Activated CD8-positive, alpha-beta memory T cell treated with anti-CD3 and anti-CD28 coated beads, Interleukin-2, amount 50 U/mL, for 1 hour (primary cell): ENCODE data around the gene PDZD8.

Source experiments
- DNase-seq: peaks from one replicate; pipeline ENCODE4 v3.0.0-alpha.2; 2020; ENCODE audit errors: extremely low read depth

PDZD8 gene, protein sequence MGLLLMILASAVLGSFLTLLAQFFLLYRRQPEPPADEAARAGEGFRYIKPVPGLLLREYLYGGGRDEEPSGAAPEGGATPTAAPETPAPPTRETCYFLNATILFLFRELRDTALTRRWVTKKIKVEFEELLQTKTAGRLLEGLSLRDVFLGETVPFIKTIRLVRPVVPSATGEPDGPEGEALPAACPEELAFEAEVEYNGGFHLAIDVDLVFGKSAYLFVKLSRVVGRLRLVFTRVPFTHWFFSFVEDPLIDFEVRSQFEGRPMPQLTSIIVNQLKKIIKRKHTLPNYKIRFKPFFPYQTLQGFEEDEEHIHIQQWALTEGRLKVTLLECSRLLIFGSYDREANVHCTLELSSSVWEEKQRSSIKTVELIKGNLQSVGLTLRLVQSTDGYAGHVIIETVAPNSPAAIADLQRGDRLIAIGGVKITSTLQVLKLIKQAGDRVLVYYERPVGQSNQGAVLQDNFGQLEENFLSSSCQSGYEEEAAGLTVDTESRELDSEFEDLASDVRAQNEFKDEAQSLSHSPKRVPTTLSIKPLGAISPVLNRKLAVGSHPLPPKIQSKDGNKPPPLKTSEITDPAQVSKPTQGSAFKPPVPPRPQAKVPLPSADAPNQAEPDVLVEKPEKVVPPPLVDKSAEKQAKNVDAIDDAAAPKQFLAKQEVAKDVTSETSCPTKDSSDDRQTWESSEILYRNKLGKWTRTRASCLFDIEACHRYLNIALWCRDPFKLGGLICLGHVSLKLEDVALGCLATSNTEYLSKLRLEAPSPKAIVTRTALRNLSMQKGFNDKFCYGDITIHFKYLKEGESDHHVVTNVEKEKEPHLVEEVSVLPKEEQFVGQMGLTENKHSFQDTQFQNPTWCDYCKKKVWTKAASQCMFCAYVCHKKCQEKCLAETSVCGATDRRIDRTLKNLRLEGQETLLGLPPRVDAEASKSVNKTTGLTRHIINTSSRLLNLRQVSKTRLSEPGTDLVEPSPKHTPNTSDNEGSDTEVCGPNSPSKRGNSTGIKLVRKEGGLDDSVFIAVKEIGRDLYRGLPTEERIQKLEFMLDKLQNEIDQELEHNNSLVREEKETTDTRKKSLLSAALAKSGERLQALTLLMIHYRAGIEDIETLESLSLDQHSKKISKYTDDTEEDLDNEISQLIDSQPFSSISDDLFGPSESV

DNA sequence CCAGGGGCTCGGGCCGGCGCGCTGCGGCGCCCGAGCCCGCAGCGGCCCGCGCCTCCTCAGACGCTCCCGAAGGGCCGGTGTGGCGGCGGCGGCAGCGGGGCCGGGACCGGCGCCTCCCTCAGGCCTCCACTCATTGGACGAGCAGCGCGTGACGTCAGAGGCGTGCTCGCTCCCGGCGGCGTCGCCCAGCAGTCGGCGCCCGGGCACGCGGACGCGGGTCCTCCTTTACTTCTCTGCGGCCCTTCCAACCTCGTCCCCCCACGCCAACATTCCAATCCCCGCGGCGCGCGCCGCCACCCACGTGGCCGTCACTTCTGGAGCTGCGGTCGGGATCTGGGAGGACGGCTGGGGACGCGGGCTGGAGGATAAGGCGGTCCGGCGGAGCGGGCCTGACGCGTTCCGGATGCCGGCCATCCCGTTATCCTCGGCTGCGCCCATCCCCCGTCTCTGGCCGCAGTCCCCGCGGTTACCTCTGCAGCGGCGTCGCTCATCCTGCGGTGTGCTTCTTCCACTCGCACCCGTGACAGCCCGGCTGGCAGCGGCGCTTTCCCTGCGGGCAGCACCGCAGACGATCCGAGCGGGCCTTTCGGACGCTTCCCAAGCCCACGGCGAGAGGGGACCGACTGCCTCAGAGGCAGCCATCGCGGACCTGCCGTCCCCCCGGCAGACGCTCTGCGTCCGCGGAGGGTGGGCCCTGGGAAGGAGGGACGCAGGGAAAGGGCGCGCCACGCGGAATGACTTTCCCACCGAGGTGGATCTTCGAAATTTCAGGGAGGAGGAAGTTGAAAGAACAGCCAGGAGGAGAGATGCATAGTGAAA, at the start of gene PDZD8:
Gene PDZD8 (minus strand): TSS at position 81 of the 819 bp plus-strand sequence. CDS start 213 bp downstream, outside the sequence.
- DNase-seq: peak; percentile 66

DNA sequence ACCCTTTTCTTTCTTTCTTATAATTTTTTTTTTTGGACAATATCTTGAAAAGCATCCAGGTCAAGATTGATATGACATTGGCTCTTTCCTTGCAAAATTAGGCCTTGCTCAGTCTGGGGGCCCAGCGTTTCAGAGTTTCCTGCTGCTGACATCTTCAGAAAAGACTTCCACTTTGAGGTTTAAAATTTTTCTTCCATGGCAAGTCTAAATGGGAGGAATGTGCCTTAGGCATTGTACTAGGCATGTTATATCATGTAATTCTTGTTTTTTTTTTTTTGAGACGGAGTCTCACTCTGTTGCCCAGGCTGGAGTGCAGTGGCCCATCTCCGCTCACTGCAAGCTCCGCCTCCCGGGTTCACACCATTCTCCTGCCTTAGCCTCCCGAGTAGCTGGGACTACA, 48.9 kb upstream of the PDZD8 start:
- no peak for DNase-seq

DNA sequence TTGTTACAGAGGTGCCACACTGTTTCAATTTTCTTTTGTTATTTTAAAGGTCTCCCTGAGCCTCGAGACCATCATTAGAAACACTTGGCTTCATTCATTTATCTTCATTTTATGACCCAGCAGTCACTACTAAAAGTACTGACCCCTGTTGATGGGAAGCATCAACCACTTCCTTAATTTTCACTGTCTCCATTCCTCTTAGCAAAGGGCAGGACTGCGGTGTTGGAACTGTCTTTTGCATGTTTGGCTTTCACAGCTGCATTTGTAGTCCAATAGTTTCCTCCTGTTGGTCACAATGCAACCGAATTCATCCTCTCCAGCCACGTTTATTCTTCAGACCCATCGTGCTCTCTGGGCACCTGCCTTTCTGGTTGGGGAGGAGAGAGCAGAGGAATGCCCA, 46.7 kb upstream of the PDZD8 start:
- DNase-seq: no peak

DNA sequence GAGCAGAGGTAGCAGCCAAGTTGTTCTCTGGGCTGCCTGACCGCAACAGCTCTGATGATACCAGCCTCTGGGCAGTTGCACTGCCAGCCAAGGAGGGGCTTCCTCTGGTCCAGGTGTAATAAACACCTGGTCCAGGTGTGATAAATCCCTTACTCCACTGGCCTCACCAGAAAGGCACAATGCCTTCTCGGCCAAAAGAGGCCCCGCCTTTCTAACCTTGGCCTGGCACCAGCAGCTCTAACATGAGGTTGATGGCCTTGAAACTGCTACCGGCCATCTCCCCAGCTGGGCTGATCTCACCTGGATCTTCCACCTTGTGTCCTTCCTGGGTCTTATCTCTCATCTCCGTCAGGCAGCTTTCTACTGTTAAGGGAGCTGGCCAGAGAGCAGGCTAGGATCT, 45.5 kb upstream of the PDZD8 start:
- no peak for DNase-seq

DNA sequence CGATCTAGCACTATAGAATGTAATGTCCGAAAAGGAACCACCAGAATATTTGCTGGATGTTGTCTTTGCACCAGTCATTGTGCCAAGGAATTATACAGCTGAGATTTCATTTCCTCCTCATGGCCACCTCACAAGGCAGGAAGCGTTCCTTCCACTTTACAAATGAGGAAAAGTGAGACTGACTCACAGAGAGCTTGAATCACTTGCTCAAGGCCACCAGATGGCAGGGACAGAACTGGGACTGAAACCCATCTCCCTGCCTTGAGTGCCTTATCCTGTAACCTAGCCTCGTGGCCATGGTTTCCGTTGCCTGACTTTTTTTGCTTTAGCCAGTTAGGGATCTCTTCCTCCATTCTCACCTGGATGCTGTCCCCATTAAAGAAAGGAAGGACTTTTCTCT, 44.7 kb upstream of the PDZD8 start:
- no peak for DNase-seq

DNA sequence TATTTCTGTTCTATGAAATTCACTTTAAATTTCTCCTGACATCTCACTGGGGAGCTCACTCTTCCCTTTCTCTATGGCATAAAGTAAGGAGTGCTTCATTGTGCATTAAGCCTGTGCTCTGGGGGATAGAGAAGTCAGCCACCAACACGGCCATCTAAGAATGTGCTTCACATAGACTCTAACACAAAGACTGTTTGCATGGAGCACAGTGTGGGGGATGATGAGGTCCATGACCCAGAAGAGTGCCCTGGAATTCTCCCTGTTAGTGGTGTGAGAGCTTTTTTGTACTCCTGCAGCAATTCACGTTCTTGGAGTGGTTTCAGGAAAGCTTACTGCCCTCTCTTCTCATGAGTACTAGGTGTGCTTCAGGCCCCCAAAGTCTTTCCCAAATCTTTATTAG, 43.9 kb upstream of the PDZD8 start:
- no peak for DNase-seq

DNA sequence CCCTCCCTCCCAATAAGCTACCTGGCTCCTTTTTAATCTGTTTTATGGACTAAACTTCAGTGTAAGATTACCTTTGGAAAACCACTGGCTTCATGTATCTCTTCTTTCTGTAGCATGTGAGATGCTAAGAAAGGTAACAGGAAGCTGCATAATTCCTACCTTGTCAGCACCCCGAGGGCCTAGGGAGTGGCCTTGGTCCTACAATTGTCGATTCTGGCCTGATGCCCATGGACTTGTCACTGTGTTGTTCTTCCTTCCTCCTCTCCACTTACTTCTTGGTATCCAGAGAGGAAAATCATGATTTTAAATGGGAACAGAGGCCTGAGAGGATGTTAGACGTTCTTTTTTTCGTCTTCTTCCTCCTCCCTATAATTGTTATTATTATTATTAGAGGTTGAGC, 42.9 kb upstream of the PDZD8 start:
- no peak for DNase-seq

DNA sequence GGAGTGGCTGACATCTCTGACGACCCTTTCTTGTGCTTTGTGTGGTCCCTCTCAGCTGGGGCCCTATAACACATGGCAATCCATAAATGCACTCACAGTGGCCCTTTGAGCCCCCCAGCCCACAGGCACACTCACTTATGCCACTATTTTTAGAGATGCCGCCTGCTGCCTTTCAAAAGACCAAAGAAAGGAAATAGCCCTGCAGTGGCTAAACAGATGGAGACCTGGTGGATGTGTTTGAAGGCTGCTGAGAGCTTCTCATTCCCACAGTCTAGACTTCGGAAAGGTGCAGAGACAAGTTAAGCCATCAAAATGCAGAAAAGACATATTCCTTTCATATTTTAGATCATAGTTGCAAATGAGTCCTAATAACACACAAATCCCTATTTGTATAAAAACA, 42.0 kb upstream of the PDZD8 start:
- no peak for DNase-seq

DNA sequence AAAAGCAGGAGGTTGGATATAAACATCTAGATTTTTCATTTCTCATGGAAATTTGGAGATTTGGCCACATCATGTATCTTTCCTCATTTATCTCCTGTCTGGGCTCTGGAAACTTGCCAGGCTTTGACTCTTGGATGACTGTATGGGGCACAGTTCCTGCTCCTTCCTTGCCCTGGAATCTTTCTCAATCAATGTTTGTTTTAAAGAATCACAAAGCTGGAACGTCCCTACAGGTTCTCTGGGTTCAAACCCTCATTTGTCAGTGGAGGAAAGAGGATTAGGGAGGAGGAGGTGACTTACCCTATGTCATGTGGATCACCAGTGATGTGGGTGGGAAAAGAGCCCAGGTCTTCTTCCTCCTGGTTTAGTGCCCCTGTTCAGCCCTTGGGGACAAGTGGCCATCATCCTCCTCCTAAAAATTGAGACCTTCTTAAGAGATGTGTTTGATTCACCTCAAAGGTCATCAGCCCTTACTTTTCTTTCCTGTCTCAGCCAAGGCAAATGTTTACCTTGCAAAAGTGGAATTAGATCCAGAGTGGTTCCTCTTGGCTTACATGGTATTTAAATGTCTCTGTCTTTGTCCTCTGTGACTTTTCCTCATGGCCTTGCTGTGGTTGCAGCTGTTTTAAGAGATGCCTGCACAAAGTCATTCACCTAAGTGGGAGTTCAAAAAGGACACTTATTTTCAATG, 38.8 kb upstream of the PDZD8 start:
- no peak for DNase-seq

DNA sequence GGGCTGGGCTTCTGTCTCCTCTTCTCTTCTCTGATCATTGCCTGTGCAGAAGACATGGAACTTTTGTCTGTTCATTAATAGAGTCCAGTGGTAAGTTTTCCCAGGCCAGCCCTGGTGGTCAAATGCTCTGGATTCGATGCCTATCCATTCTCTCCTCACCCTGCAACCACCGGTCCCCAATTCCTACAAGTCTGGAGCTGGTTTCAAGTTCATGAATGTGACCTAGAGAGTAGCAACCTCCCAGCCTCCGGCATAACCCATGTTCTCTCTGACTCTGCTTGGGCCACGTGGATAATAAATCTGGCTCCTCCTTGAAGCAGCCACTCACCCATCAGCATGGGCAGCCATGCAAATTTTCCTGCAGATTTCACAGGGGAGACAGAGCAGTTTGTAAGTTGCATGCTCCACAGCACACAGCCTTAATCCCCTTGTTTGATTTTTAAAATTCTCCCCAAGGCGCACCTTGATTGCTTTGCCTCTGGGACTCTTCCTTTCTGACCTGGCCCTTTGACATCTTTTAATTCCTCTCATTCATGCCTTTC, 37.3 kb upstream of the PDZD8 start:
- DNase-seq: no peak

DNA sequence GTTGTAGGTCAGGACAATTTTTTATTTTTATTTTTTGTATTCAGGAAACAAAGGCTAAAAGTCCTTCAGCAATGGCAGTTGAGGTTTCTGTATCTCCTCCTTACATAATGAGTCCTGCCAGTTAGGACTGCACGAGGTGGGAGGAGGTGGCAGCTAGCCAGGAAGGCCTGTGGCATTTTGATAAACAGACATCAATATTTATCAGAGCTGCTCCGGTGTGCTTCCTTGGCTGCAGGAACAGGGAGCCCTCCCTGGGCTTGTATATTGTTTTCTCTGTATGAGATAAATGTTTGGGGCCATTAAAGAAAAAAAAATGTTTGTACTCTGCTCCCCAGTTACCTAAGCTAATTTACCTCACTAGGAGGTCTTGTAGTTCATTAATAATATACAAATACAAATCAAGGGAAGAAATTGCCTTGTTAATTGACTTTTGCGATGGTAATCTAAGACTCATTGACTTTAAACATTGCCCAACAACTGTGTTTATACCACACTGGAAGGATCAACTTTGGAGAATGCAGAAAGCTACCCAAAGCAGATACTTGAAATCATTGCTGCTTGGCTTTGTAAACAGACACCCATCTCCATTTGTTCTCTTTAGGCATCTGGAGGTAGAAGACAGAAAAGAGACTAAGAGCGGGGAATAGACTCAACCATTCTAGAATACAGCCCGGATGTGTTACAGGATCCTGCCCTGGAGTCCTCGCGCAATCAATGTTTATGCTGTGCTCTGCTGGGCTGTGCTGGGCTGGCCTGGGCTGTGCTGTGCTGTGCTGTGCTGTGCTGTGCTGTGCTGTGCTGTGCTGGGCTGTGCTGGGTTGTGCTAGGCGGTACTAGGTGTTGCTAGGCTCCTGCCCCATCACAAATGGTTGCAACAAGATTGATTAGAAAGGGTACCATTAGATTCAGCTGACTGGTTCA, 36.5 kb upstream of the PDZD8 start:
- DNase-seq: no peak

DNA sequence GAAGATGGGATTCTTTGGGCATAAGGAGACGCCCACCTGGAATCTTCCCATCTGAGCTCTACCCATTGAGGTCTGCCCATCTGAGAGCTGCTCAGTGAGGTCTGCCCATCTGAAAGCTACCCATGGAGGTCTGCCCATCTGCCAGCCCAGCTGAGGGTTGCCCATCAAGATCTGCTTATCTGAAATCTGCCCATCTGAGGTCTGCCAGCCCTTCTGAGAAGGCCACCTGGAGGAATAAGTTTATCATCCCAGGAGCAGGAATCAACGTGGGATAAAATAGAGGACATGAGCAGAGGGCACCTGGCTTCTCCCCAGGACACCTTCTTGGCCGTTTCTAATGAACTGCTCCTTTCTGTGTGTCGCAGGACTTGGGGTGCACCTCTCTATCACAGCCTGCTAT, 35.3 kb upstream of the PDZD8 start:
- no peak for DNase-seq

DNA sequence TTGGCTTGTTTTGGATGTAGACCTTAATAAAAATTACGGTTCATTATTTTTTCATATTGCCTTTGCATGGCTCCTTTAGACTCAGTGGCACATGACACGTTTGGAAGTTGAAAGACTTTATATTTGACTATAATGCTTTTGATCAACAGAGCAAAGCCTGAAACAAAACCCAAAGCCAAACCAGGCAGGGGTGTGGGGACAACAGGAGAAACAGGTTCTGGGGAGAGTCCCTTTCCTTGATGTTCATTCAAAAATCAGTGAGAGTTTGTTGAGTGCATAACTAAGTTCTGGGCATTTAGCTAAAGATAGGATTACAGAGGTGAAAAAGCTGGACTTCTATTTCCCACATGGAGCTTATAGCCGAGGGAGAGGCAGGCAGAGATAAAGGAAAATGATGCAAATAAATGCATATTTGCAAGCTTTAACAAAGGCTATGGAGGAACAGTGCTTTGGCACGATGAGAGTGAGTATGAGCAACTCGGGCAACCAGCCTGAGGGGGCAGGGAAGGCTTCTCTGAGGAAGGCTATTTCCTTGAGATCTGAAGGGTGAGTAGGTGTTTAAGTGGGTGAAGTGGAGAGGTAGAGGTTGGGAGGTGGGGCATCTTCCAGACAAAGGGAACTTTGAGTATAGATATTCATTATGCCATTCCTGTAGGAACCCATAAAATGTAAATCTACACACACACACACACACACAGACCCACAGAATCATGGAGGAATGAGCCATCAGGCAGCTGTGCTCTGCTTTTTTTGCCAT, 34.5 kb upstream of the PDZD8 start:
- no peak for DNase-seq

DNA sequence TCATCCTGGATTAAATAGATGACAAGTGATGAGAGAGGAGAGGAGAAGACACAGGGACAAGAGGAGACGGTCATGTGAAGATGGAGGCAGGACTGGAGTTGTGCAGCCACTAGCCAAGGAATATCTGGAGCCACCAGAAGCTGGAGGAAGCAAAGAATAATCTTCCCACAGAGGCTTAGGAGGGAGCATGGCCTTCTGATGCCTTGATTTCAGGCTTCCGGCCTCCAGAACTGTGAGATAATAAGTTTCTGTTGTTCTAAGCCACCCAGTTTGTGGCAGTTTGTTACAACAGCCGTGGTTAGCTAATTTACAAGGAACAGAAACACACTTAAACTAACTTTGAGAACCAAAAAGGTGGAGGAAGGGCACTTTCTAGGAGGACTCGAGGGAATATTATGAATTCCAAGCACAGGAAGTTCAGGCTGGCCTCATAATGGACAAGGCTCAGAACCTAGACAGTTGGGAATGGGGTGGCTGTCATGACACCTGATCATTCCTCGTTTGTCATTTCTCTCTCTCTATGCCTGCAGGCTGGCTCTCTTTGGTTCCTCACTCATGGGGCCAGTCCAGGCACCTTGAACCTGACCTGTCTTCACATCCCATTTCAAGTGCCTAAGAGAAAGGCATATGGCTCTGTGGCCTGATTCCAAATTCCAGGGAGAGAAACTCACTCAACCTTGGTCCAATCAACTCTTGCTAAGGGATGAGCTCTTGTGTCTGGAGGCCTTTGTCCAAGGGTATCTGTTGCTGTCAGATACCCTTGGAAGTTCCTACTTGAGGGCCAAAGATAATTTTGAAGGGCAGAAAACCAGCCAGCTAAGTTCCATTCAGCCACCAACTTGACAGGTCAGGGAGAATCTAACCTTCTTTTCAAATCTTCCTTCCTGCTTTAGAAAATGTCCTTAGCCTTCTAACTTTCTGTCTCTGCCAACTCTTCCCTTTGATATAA, 33.5 kb upstream of the PDZD8 start:
- DNase-seq: no peak

DNA sequence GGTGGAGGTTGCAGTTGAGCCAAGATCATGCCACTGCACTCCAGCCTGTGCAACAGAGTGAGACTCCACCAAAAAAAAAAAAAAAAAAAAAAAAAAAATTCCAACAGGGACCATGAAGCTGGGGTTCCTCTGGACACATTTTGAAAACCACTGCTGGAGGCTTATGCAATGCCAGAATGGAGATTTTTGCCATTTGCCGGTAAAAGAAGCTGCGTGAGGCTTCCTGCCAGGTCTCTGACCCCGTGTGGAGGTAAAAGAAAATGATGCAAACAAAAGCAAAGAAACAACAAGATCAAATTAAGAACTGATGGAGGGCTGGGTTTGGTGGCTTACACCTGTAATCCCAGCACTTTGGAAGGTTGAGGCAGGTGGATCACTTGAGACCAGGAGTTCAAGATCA, 30.5 kb upstream of the PDZD8 start:
- no peak for DNase-seq

DNA sequence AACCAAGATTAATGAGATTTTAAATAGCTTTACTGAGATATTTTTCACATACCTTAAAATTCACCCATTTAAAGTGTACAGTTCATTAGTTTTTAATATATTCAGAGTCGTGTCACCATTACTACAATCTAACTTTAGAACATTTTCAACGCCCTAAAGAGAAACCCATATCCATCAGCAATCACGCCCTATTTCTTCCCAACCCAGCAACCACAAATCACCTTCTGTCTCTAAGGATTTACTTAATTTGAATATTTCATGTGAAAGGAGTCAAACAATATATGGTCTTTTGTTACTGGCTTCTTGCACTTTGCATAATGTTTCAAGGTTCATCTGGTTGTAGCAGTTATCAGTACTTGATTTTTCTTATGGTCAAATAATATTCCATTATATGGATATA, 25.1 kb upstream of the PDZD8 start:
- no peak for DNase-seq

DNA sequence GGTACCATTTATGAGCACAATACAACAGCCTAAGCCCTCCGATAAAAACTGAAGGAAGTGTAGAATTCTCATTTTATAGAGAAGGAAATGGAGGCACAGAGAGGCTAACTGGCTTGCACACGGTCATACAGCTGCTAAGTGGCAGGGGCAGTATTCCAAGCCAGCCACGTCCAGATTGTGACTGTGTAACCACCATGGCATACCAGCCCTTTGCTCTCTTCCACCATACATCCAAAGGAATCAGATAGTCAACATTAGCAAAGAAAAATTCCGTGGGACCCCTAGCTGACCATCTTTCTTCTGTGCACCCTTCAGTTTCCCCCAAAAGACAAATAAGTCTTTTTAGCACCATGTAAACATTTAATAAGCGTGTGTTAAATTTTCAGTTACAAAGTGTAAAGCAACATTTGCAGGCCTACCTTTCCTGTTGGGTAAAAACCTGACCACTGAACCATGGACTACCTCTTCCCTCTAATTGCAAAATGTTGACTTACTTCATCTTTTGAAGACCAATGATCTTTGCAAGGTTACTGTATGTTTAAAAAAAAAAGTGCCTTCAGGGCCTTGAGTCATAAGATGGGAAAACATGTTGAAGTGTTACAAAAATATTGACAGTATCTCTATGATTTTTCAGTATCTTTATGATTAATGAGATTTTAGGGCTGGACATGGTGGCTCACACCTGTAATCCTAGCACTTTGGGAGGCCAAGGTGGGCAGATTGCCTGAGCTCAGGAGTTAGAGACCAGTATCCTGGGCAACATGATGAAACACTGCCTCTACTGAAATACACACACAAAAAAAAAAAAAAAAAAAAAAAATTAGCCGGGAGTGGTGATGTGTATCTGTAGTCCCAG, 24.3 kb upstream of the PDZD8 start:
- no peak for DNase-seq
